Heart left ventricle (tissue), 13 donors: ENCODE data around the gene TSPAN31.

Experiments
- CTCF ChIP-seq, 12 donors: fragments of 200-600 bp; sonication (generic) in 4 of 12; IDR thresholded peaks; one replicate each; pipeline versions ENCODE4 v1.5.0 to v1.8.0; 2018 to 2022; ENCODE audit warnings: antibody characterized with exemption in 12 of 12, mild to moderate bottlenecking in 5 of 12
- POLR2A ChIP-seq, 2 donors: fragments of 450-650 bp; IDR thresholded peaks; one replicate each; pipeline ENCODE4 v1.6.1; 2017; ENCODE audit warnings: antibody characterized with exemption in 2 of 2, mild to moderate bottlenecking in 2 of 2, moderate library complexity in 2 of 2
- donor health status: ischemic (EF 13 %, LVEDD 7.1; RV severe dilation, severe dysfunction).
- donor health status: DM: no; HTN: yes; CAD: no.
- donor health status: DM: no; HTN: no; CAD: no.
- donor health status: ischemic (EF 25% LVEDD 6.9; RV normal size, moderate dysfunction).
- donor health status: ischemic (EF 25% LVEDD 5.7; RV mildly dilated, moderate dysfunction).
- donor health status: ischemic (EF 35%, LVEDD 5.7; RV mildly dilated, moderate dysfunction).
- donor health status: nonischemic (EF 11% LVEDD 7.7; RV severe dilation, severe dysfunction).
- donor health status: DM: yes; HTN: yes; CAD: no.
- donor health status: PGD.
- donor health status: ischemic (EF 29% LVEDD 5.4; RV normal size, mild dysfunction).
- donor health status: nonischemic (EF 23%, LVEDD 6.1; RV moderate dilation, normal function).

- TF ChIP-seq CTCF (IDR thresholded peaks at IDR 0.05) (no peak), POLR2A (IDR thresholded peaks at IDR 0.05) (no peak)
Measured at GRCh38 chr12:57741413-57741789, 3.4 kb upstream of the TSPAN31 start.
